Mucosa of rectum (tissue), 2 donors: ENCODE results near the gene FNIP2.

ENCODE experiments used
- H3K27ac ChIP-seq, 2 donors: one replicate each; pipeline ENCODE4 v1.7.0; 2013; ENCODE audit warnings: inconsistent platforms in 2 of 2, low read depth in 2 of 2, low read length in 2 of 2
- H3K27me3 ChIP-seq, 2 donors: one replicate each; pipeline ENCODE4 v1.7.0; 2013; ENCODE audit warnings: low read length in 2 of 2; ENCODE audit not compliant: control insufficient read depth in 2 of 2, insufficient read depth in 2 of 2
- H3K36me3 ChIP-seq, 2 donors: one replicate each; pipeline ENCODE4 v1.7.0; 2013; ENCODE audit warnings: low read length in 2 of 2; ENCODE audit not compliant: control insufficient read depth in 2 of 2, insufficient read depth in 2 of 2
- H3K4me1 ChIP-seq, 2 donors: one replicate each; pipeline ENCODE4 v1.7.0; 2013; ENCODE audit warnings: low read length in 2 of 2, mild to moderate bottlenecking in 1 of 2; ENCODE audit not compliant: control insufficient read depth in 2 of 2, insufficient read depth in 2 of 2
- H3K4me3 ChIP-seq, 2 donors: one replicate each; pipeline ENCODE4 v1.7.0; 2013; ENCODE audit warnings: low read length in 2 of 2
- H3K9ac ChIP-seq, 2 donors: one replicate each; pipeline ENCODE4 v1.7.0; 2013; ENCODE audit warnings: low read length in 2 of 2, low read depth in 1 of 2, mild to moderate bottlenecking in 1 of 2
- H3K9me3 ChIP-seq, 2 donors: one replicate each; pipeline ENCODE4 v1.7.0; 2013; ENCODE audit warnings: low read length in 2 of 2; ENCODE audit not compliant: control insufficient read depth in 2 of 2
- donor health status: healthy.
- donor health status: Normal muscosa, but diverticular disease.

The FNIP2 gene

DNA sequence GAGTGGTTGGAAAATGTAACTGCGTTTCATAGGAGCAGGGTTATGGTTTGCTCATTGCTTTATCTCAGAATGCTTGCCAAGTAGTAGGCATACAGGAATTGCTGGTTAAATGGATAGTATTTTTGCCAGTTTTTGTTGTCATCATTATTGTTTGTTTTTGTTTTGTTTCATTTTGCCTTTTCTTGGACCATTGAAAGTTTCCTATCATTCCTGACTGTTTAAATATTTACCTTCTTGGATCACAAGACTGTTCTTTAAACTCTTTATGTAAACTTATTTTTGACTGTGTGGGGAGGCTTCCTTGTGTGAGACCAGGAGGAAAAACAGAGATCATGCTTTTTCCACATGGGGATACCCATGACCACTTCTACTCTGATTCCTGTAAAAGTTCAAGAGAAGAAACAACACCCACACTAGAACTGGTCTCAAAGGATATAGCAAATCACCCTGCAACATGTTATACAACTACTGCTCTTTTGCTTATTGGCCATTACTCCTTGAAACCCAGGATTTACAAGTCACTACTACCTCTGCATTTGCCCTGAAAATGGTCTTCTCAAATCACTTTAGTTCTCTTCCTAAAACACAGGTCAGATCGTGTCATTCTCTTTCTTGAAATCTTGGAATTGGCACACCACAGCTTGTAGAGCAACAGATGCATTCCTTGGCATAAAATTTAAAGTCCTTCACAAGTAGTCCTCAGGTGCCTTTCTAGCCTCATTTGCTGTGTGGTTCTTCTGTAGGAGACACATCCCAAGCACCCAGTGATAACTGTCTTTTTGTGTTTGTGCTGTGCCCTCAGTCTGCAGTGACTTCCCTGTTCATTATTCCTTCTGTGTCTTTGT, 51.3 kb downstream of the FNIP2 start:
- Histone ChIP-seq H3K4me3 (no peak overlapping the region), H3K27ac (peak overlapping the region; percentile 54 to 77), H3K4me1 (peaks cover 30 to 62% of the 10 kb centered on the region in 2 donors), H3K36me3 (no peaks in the 10 kb centered on the region), H3K9me3 (no peaks in the 10 kb centered on the region), H3K27me3 (no peaks in the 10 kb centered on the region), H3K9ac (peak overlapping the region; percentile 1 to 48)

- Histone ChIP-seq H3K4me1 (peaks cover 42 to 75% of the 10 kb centered on the region in 2 donors), H3K27ac (peak overlapping the region; percentile 17 to 77), H3K4me3 (no peak overlapping the region), H3K27me3 (no peaks in the 10 kb centered on the region), H3K36me3 (no peaks in the 10 kb centered on the region), H3K9ac (no peak overlapping the region), H3K9me3 (no peaks in the 10 kb centered on the region)
These were observed 52.6 kb downstream of the FNIP2 start for GRCh38 chr4:158821228-158821971.

- H3K9me3 ChIP-seq, result no peaks in the 10 kb centered on the region
- peaks cover 47 to 77% of the 10 kb centered on the region in 2 donors for H3K4me1 ChIP-seq
- H3K9ac ChIP-seq, result no peak overlapping the region
- H3K4me3 ChIP-seq, result no peak overlapping the region
- H3K27ac ChIP-seq, result no peak overlapping the region
- H3K36me3 ChIP-seq, result no peaks in the 10 kb centered on the region
- H3K27me3 ChIP-seq, result no peaks in the 10 kb centered on the region
These were observed 53.5 kb downstream of the FNIP2 start for GRCh38 chr4:158822348-158822747.

DNA sequence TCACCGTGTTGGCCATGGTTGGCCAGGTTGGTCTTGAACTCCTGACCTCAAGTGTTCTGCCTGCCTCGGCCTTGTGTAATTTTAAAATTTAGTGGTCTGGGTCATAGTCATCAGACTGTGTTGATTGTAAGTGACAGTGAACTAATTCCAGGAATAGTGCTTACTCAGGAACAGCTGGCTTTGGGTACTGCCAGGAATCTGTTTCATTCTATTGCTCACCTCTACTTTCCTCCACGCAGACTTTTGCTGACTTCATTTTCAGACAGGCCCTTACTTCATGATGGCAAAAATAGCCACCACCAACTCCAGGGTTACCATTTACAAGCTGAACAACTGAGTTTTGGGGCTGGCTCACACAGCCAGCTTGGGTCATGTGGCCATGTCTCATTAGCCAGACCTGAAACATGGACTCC, 54.6 kb downstream of the FNIP2 start:
- H3K27ac ChIP-seq, result no peak overlapping the region
- peaks cover 49 to 82% of the 10 kb centered on the region in 2 donors for H3K4me1 ChIP-seq
- H3K9me3 ChIP-seq, result no peaks in the 10 kb centered on the region
- no peaks in the 10 kb centered on the region for H3K36me3 ChIP-seq
- no peaks in the 10 kb centered on the region for H3K27me3 ChIP-seq
- no peak overlapping the region for H3K4me3 ChIP-seq
- H3K9ac ChIP-seq, result no peak overlapping the region

DNA sequence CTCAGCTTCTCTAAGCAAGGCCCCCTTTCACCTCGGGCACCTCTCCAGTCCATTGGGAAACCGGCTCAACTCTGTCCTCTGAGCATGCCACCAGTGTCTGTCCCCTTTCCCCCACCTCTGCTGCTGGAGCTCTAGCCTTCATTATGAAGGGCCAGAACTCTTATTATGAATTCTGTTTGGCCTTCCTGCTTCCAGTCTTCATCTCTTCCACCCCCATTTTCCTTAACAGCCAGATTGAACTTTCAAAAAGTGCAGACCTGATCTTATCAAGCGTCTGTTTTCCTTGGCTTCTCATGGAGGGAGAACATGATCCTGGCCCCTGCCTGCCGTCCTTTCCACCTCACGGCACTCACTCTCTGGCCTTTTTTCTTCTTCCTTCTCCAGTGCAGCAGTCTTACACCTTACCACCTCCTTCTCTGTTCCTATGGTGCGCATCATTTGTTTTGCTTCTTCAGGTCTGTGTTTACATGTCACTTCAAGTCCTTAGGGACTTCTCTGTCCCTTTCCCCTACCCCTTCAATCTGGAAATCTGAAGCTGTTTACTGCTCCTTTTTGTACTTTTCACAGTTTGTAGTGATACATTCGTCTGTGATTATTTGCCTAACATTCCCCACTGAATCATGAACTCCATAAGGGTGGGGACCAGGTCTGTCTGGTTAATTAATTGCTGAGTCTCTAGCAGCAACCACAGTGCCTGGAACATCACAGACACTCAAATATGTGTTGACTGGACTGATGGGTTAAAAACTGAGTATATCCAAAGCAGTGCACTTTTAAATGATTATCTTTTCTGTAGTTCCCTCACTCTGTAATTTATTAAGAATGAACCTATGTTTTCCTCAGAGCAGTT, 55.8 kb downstream of the FNIP2 start:
- Histone ChIP-seq H3K36me3 (no peaks in the 10 kb centered on the region), H3K9ac (peak overlapping the region in 1 of 2 donors; percentile 23), H3K27ac (peak overlapping the region; percentile 60 to 74), H3K9me3 (no peaks in the 10 kb centered on the region), H3K27me3 (no peaks in the 10 kb centered on the region), H3K4me3 (no peak overlapping the region), H3K4me1 (peaks cover 52 to 82% of the 10 kb centered on the region in 2 donors)

GRCh38 chr4:158825433-158826036, 56.7 kb downstream of the FNIP2 start:
- H3K9me3 ChIP-seq, result no peaks in the 10 kb centered on the region
- peak overlapping the region; percentile 74 to 86 for H3K27ac ChIP-seq
- peaks cover under 1 to 1% of the 10 kb centered on the region in 2 donors for H3K36me3 ChIP-seq
- no peak overlapping the region for H3K4me3 ChIP-seq
- H3K27me3 ChIP-seq, result no peaks in the 10 kb centered on the region
- H3K4me1 ChIP-seq, result peaks cover 47 to 78% of the 10 kb centered on the region in 2 donors
- no peak overlapping the region for H3K9ac ChIP-seq

GRCh38 chr4:158826057-158826456, 57.2 kb downstream of the FNIP2 start:
- Histone ChIP-seq H3K9me3 (no peaks in the 10 kb centered on the region), H3K27ac (peak overlapping the region; percentile 74 to 86), H3K9ac (peak overlapping the region in 1 of 2 donors; percentile 29), H3K27me3 (no peaks in the 10 kb centered on the region), H3K36me3 (peaks cover 4 to 5% of the 10 kb centered on the region in 2 donors), H3K4me3 (no peak overlapping the region), H3K4me1 (peaks cover 47 to 73% of the 10 kb centered on the region in 2 donors)

DNA sequence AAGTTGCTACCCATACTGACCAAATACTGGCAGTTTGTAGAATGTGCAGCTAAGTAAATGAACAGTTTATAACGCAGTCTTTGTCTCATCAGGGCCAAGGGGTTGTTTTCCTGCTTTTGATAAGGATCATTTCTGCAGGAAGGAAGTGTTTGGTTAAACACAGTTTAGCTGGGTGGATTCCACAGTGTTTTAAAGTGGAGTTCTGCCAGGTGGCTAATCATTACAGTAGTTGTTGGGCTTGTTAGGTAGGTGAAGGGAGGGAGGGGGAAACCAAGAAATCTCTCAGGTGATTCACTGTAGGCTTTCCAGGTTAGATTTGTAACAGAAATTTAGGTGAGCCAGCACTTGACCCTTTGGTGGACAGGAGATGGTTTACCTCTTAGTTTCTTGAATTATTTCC, 58.1 kb downstream of the FNIP2 start:
- Histone ChIP-seq H3K4me1 (peaks cover 47 to 65% of the 10 kb centered on the region in 2 donors), H3K9ac (peak overlapping the region in 1 of 2 donors; percentile 20), H3K4me3 (peak overlapping the region in 1 of 2 donors; percentile 4), H3K9me3 (no peaks in the 10 kb centered on the region), H3K27me3 (no peaks in the 10 kb centered on the region), H3K36me3 (peaks cover 5% of the 10 kb centered on the region in 2 donors), H3K27ac (peak overlapping the region; percentile 74 to 86)

DNA sequence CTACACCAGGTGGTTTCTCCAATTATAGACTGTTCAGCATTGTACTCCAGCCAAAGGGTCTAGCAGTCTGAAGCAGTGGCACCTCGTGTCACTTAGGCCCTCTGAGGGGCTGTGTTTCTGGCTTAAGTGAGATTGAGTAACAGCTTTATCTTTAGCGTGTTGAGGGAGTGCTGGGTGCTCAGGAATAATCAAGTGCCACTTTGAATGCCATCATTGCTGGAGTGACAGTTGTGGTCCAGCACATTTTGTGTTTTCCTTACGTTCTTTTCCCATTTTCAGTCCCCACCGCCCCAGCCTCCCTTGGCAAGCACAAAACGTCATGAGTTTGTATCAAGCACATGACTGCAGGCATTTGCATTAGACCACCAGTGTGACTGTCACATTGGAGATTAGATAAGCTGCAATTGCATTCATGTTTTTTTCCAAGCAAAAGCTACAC, 58.7 kb downstream of the FNIP2 start:
- peaks cover 5% of the 10 kb centered on the region in 2 donors for H3K36me3 ChIP-seq
- no peak overlapping the region for H3K4me3 ChIP-seq
- peak overlapping the region in 1 of 2 donors; percentile 20 for H3K9ac ChIP-seq
- H3K27ac ChIP-seq, result peak overlapping the region; percentile 74 to 86
- no peaks in the 10 kb centered on the region for H3K9me3 ChIP-seq
- H3K4me1 ChIP-seq, result peaks cover 47 to 62% of the 10 kb centered on the region in 2 donors
- H3K27me3 ChIP-seq, result no peaks in the 10 kb centered on the region
